Central memory CD8-positive, alpha-beta T cell (primary cell): Measurements from ENCODE around the gene DPPA2.

Experiments
- ATAC-seq: fragments of 150-1000 bp; cut with Tn5 transposase; replicated peaks from 2 replicates; pipeline ENCODE4 v1.10.0; 2022; ENCODE audit warnings: mild to moderate bottlenecking, moderate FRiP score, moderate number of reproducible peaks; ENCODE audit not compliant: poor library complexity, severe bottlenecking; ENCODE audit errors: extremely low read depth
- DNase-seq, 2 donors: peaks; one replicate each; pipeline ENCODE4 v3.0.0; 2021; ENCODE audit warnings: low spot score in 2 of 2
- H3K27ac Mint-ChIP-seq: one replicate; pipeline ENCODE4 v1.8.0; 2022; ENCODE audit warnings: low read depth, mild to moderate bottlenecking, moderate library complexity, mixed read lengths
- H3K27me3 Mint-ChIP-seq: one replicate; pipeline ENCODE4 v1.8.0; 2022; ENCODE audit warnings: mixed read lengths
- H3K36me3 Mint-ChIP-seq: one replicate; pipeline ENCODE4 v1.8.0; 2022; ENCODE audit warnings: mild to moderate bottlenecking, moderate library complexity, mixed read lengths; ENCODE audit not compliant: insufficient read depth
- H3K4me1 Mint-ChIP-seq: one replicate; pipeline ENCODE4 v1.8.0; 2022; ENCODE audit warnings: mixed read lengths
- H3K4me3 Mint-ChIP-seq: one replicate; pipeline ENCODE4 v1.8.0; 2022; ENCODE audit warnings: mild to moderate bottlenecking, moderate library complexity, mixed read lengths
- H3K9me3 Mint-ChIP-seq: one replicate; pipeline ENCODE4 v1.8.0; 2022; ENCODE audit warnings: mixed read lengths

The DPPA2 gene

DNA sequence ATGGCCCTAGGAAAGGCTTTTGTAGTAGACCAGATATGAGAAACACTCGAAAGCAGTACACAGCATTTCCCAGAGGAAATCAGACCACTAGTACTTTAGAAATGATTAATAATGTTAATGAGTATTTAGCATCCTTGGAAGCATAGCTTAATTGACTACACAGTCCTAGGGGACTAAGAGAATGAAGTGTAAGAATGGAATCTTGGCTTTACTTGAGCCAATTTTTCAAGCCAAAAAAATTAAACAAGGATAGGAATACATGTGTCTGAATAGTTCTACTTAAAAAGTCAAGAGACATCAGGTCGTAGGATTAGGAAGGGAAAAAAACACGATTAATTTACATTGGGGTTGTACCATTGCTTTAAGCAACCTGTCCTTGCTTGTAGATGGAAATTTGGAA lies 38.2 kb downstream of the DPPA2 start:
- H3K9me3 Mint-ChIP-seq = no peaks in the 10 kb centered on the region
- H3K27ac Mint-ChIP-seq = no peak overlapping the region
- no peak for DNase-seq
- no peak for ATAC-seq
- H3K4me3 Mint-ChIP-seq = no peak overlapping the region
- H3K4me1 Mint-ChIP-seq = no peaks in the 10 kb centered on the region
- no peaks in the 10 kb centered on the region for H3K36me3 Mint-ChIP-seq
- no peaks in the 10 kb centered on the region for H3K27me3 Mint-ChIP-seq

DNA sequence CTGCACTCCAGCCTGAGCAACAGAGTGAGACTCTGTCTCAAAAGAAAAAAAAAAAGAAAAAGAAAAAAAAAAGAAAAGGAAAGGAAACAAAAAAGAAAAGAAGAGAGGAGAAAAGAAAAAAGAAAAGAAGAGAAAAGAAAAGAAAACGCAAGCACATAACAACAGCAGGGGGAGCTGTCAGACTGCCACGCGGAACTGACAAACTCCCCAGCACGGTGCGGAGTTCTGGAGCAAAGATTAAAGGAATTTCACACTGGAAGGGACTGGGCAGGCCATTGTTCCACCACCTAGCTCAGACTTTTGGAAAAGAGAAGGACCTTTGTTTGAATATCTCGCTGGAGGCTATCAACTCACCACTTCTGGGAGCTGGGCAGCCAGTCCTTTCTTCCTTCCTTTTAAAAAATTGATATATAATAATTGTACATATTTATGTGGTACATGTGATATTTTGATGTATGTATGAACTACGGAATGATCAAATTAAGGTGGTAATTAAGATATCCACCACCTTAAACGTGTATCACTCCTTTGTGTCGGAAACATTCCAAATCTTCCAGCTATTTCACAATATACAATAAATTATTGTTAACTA lies 40.5 kb downstream of the DPPA2 start:
- no peaks in the 10 kb centered on the region for H3K9me3 Mint-ChIP-seq
- no peaks in the 10 kb centered on the region for H3K36me3 Mint-ChIP-seq
- no peaks in the 10 kb centered on the region for H3K4me1 Mint-ChIP-seq
- H3K4me3 Mint-ChIP-seq = no peak overlapping the region
- no peak overlapping the region for H3K27ac Mint-ChIP-seq
- no peak for ATAC-seq
- no peak for DNase-seq
- no peaks in the 10 kb centered on the region for H3K27me3 Mint-ChIP-seq

DNA sequence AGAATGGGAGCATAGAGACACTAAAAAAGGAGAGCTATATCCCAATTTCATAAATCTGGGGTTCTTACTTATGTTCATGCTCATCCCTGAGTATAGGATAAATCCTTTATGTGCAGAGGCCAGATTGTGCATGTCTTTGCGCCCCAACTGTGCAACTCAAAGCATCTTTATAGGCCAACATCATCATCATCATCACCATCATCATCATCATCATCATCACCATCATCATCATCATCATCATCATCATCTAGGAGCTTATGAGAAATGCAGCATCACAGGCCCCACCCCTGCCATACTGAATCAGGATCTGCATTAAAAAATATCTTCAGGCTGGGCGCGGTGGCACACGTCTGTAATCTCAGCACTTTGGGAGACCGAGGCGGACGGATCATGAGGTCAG lies 45.5 kb downstream of the DPPA2 start:
- Mint-ChIP-seq H3K27me3 (no peaks in the 10 kb centered on the region), H3K36me3 (no peaks in the 10 kb centered on the region), H3K4me1 (no peaks in the 10 kb centered on the region), H3K27ac (no peak overlapping the region), H3K9me3 (no peaks in the 10 kb centered on the region), H3K4me3 (no peak overlapping the region)
- DNase-seq (no peak), ATAC-seq (no peak)

DNA sequence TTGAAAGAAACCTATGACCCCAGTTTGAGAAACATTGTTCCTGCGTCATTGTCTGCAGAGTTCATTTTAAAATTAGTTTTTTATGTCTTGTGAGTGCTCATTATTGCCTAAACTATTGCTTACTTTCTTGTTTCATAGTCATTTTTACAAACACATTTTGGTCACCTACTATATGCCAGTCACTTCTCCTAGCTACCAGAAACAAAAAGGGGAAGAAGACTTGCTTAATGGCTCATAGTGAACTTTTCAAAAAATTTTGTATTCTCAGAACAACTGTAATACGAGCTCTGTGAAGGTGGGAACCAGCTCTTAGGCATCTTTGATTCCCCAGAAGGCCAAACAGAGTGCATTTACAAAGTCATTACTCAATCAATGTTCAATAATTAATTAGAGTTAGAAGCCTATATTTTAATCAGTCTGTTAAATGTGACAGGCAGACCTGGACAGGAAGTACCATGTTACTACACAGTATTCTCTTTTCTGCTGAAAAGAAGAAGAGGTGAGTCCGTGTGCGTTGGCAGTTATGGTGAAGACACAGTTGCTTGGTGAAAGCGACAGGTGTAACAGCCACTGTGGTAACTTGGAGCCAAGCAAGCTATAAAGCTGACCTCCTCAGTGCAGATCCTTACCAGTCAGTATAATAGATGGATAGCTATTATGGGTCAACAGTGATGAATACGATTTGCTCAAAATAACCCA lies 46.6 kb downstream of the DPPA2 start:
- H3K36me3 Mint-ChIP-seq = no peaks in the 10 kb centered on the region
- no peaks in the 10 kb centered on the region for H3K9me3 Mint-ChIP-seq
- DNase-seq = no peak
- no peak for ATAC-seq
- H3K27me3 Mint-ChIP-seq = no peaks in the 10 kb centered on the region
- no peak overlapping the region for H3K27ac Mint-ChIP-seq
- no peak overlapping the region for H3K4me3 Mint-ChIP-seq
- no peaks in the 10 kb centered on the region for H3K4me1 Mint-ChIP-seq

DNA sequence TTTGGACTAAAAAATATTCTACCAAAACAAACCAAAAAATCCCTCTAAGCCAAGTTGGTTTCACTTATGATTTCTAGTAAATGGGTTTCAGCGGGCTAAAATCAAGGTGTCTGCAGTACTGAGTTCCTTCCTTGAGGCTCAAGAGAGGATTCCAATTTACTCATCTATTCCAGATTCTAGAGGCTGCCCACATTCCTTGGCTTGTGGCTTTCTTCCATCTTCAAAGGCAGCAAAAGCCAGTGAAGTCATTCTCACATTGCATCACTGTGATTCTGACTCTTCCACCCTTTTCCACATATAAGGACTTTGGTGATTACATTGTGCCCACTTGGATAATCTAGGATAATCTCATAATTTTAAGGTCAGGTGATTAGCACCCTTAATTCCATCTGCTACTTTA lies 48.1 kb downstream of the DPPA2 start:
- Mint-ChIP-seq H3K36me3 (no peaks in the 10 kb centered on the region), H3K9me3 (no peaks in the 10 kb centered on the region)
- DNase-seq = no peak

DNA sequence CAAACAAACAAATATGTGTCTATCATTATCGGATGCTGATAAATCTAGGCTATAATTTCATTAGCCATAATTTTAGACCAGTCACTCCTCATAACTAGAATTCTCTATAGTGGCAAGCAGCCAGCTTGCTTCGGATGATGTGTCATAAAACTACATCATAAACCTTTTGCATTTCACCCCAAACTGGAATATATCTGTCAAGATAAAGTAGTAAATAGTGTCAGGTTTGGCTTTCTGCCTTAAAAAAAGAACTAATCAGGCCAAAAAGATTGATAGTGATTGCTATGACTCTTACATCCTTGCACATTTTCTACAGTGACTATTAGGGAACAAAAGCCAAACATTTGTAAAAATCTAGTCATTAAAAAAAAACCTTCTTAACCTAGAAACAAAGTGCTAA lies 51.0 kb downstream of the DPPA2 start:
- H3K4me1 Mint-ChIP-seq = no peaks in the 10 kb centered on the region
- no peaks in the 10 kb centered on the region for H3K36me3 Mint-ChIP-seq
- H3K4me3 Mint-ChIP-seq = no peak overlapping the region
- no peaks in the 10 kb centered on the region for H3K9me3 Mint-ChIP-seq
- ATAC-seq (no peak), DNase-seq (no peak)
- peaks cover 10% of the 10 kb centered on the region for H3K27me3 Mint-ChIP-seq
- no peak overlapping the region for H3K27ac Mint-ChIP-seq

More for the DNA sequence above, 48.1 kb downstream of the DPPA2 start:
- H3K4me1 Mint-ChIP-seq = no peaks in the 10 kb centered on the region
- ATAC-seq = no peak
- peaks cover 10% of the 10 kb centered on the region for H3K27me3 Mint-ChIP-seq
- H3K4me3 Mint-ChIP-seq = no peak overlapping the region
- no peak overlapping the region for H3K27ac Mint-ChIP-seq

DNA sequence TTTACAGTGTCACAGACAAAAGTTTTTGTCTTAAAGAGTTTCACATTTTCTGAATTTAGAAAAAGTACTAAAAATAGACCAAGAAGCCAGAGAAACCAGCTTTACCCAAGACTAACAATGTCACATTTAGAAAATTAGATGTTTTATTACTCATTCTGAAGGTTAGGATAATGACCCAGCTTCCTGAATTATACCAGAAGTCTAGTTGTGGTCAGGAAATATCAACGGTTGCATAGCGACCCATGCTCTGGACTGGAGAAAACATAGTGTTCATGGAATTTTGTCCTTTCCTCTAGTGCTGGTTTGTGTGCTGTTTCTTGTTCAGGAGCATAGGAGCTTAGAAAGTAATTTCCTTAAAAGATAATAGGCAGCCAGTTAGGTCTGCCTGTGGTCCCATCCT lies 59.0 kb downstream of the DPPA2 start:
- no peak overlapping the region for H3K4me3 Mint-ChIP-seq
- no peaks in the 10 kb centered on the region for H3K4me1 Mint-ChIP-seq
- no peaks in the 10 kb centered on the region for H3K36me3 Mint-ChIP-seq
- peaks cover 31% of the 10 kb centered on the region for H3K27me3 Mint-ChIP-seq
- no peak for ATAC-seq
- DNase-seq = no peak
- no peaks in the 10 kb centered on the region for H3K9me3 Mint-ChIP-seq
- no peak overlapping the region for H3K27ac Mint-ChIP-seq

DNA sequence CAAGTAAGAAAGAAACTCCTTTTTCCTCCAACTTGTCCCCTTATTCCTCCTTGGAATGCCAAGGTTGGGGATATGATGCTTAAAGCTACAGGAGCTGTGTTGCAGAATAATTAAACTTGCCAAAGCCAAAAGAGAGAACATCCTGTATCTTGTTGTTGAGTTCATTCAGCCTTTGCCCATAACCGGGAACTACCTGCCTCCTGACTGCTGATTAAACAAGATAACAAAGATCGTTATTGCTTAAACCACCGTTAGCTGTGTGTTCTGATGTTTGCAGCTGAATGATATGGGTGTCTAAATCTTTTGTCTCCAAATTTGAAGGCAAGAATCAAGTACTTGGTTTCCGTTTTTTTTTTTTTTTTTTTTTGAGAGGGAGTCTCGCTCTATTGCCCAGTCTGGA lies 61.5 kb downstream of the DPPA2 start:
- ATAC-seq (no peak), DNase-seq (no peak)
- no peak overlapping the region for H3K4me3 Mint-ChIP-seq
- no peak overlapping the region for H3K27ac Mint-ChIP-seq
- H3K9me3 Mint-ChIP-seq = no peaks in the 10 kb centered on the region
- peaks cover 29% of the 10 kb centered on the region for H3K27me3 Mint-ChIP-seq
- H3K36me3 Mint-ChIP-seq = no peaks in the 10 kb centered on the region
- no peaks in the 10 kb centered on the region for H3K4me1 Mint-ChIP-seq

DNA sequence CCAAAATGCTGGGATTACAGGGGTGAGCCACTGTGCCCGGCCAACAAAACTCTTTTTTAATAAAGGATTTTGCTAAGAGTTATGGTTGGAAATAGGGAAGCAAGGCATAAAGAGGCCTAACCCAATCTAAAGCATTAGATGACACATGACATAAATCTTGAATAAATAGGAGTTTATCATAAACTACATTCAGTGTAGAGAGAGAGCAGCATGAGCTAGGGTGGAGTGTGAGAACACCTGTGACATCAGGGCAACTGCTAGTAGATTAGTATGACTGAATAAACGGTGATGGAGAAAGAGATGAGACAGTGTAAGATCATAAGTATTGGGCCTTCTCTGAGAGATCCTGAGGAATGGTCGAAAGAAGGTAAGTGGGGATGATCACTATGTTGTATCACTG lies 63.7 kb downstream of the DPPA2 start:
- no peaks in the 10 kb centered on the region for H3K4me1 Mint-ChIP-seq
- no peaks in the 10 kb centered on the region for H3K36me3 Mint-ChIP-seq
- no peak for ATAC-seq

More for the DNA sequence above, 63.7 kb downstream of the DPPA2 start:
- Mint-ChIP-seq H3K27me3 (peaks cover 19% of the 10 kb centered on the region), H3K27ac (no peak overlapping the region), H3K4me3 (no peak overlapping the region), H3K9me3 (no peaks in the 10 kb centered on the region)
- DNase-seq = no peak
